Measurements from ENCODE around the gene RBMS3. TPM values are rescaled to one million over a fixed set of nuclear protein-coding genes. Genes with fewer than 3 reads are reported as not detected.

Gene RBMS3
- total RNA-seq, 4 donors from 2014 or later, result 116 to 171 (median 152) TPM

- intact Hi-C loops (cut with DNase I), result no loop called here
- Histone ChIP-seq H3K27me3 (no peaks in the 10 kb centered on the region), H3K4me3 (replicated peaks in 1 of 3) (no peak overlapping the region), H3K27ac (no peak overlapping the region), H3K9me3 (no peaks in the 10 kb centered on the region), H3K4me1 (no peaks in the 10 kb centered on the region), H3K36me3 (no peaks in the 10 kb centered on the region)
- TF ChIP-seq POLR2A (IDR thresholded peaks at IDR 0.05), result no peak
- no peak for DNase-seq
Measured at GRCh38 chr3:29978036-29978435, 697.2 kb downstream of the RBMS3 start.

- Histone ChIP-seq H3K9me3 (no peaks in the 10 kb centered on the region), H3K4me3 (replicated peaks in 1 of 3) (no peak overlapping the region)
Measured at GRCh38 chr3:29991198-29991597, 710.3 kb downstream of the RBMS3 start.

GRCh38 chr3:30002797-30003196 lies 721.9 kb downstream of the RBMS3 start:
- Histone ChIP-seq H3K27me3 (no peaks in the 10 kb centered on the region), H3K4me1 (no peaks in the 10 kb centered on the region), H3K4me3 (replicated peaks in 1 of 3) (no peak overlapping the region), H3K27ac (no peak overlapping the region), H3K9me3 (no peaks in the 10 kb centered on the region), H3K36me3 (no peaks in the 10 kb centered on the region)
- TF ChIP-seq CTCF (IDR thresholded peaks at IDR 0.05) (no peak), POLR2A (IDR thresholded peaks at IDR 0.05) (no peak)
- intact Hi-C loops (cut with DNase I), result no loop called here
- no peak for DNase-seq
- WGBS, 2 donors, result 79 to 89% methylated on average over 1 of the region's 1 CpG

More at GRCh38 chr3:29991198-29991597, 710.3 kb downstream of the RBMS3 start:
- Histone ChIP-seq H3K4me1 (no peaks in the 10 kb centered on the region), H3K27me3 (no peaks in the 10 kb centered on the region), H3K36me3 (peaks cover 8 to 10% of the 10 kb centered on the region in 2 donors), H3K27ac (no peak overlapping the region)
- no peak for DNase-seq
- intact Hi-C loops (cut with DNase I), result no loop called here
- TF ChIP-seq CTCF (IDR thresholded peaks at IDR 0.05), result no peak
- no peak for TF ChIP-seq POLR2A (IDR thresholded peaks at IDR 0.05)

- 56 to 62% methylated on average over 1 of the region's 1 CpG for WGBS, 2 donors
- H3K27ac ChIP-seq, result no peak overlapping the region
- H3K4me3 ChIP-seq (replicated peaks in 1 of 3), result no peak overlapping the region
- DNase-seq, result no peak
- no peaks in the 10 kb centered on the region for H3K27me3 ChIP-seq
- no peaks in the 10 kb centered on the region for H3K4me1 ChIP-seq
- TF ChIP-seq POLR2A (IDR thresholded peaks at IDR 0.05) (no peak), CTCF (IDR thresholded peaks at IDR 0.05) (no peak)
- no peaks in the 10 kb centered on the region for H3K36me3 ChIP-seq
- no peaks in the 10 kb centered on the region for H3K9me3 ChIP-seq
- intact Hi-C loops (cut with DNase I), result no loop called here
Measured at GRCh38 chr3:30003741-30004140, 722.9 kb downstream of the RBMS3 start.

- no peak for DNase-seq
- H3K4me3 ChIP-seq (replicated peaks in 1 of 3), result no peak overlapping the region
- TF ChIP-seq POLR2A (IDR thresholded peaks at IDR 0.05), result no peak
- no peak for TF ChIP-seq CTCF (IDR thresholded peaks at IDR 0.05)
- no peak overlapping the region for H3K27ac ChIP-seq
- H3K4me1 ChIP-seq, result no peaks in the 10 kb centered on the region
- no peaks in the 10 kb centered on the region for H3K9me3 ChIP-seq
- H3K36me3 ChIP-seq, result no peaks in the 10 kb centered on the region
- 86 to 87% methylated on average over 3 of the region's 3 CpGs for WGBS, 2 donors
- H3K27me3 ChIP-seq, result no peaks in the 10 kb centered on the region
- intact Hi-C loops (cut with DNase I), result no loop called here
Measured at GRCh38 chr3:30004481-30004880, 723.6 kb downstream of the RBMS3 start.

- Histone ChIP-seq H3K36me3 (no peaks in the 10 kb centered on the region), H3K4me3 (replicated peaks in 1 of 3) (no peak overlapping the region), H3K27me3 (no peaks in the 10 kb centered on the region), H3K4me1 (no peaks in the 10 kb centered on the region), H3K9me3 (no peaks in the 10 kb centered on the region), H3K27ac (no peak overlapping the region)
- no peak for TF ChIP-seq POLR2A (IDR thresholded peaks at IDR 0.05)
- no peak for TF ChIP-seq CTCF (IDR thresholded peaks at IDR 0.05)
- DNase-seq, result no peak
- intact Hi-C loops (cut with DNase I), result no loop called here
- 100% methylated on average over 1 of the region's 1 CpG for WGBS, 2 donors
Measured at GRCh38 chr3:30006111-30006510, 725.2 kb downstream of the RBMS3 start.

Data from thyroid gland (tissue), 4 donors.